GM12864 (cell line): ENCODE measurements around the gene LYRM4.
"Not testable (repeated sequence)": the region's sequence is repeated elsewhere in the genome, so short reads cannot be mapped to it uniquely, and the experiment has no call there.

Source experiments
- DNase-seq: peaks from one replicate; pipeline ENCODE4 v3.0.0-alpha.2; 2011; ENCODE audit warnings: low read depth
- H3K4me3 ChIP-seq: 2 replicates; pipeline ENCODE4 v1.5.1; 2011; ENCODE audit warnings: mild to moderate bottlenecking, low read depth, low read length, control low read depth
- TF ChIP-seq, protein P1 (sequence below): IDR thresholded peaks from 2 replicates; pipeline ENCODE4 v1.5.1; 2011; ENCODE audit warnings: low read depth, mild to moderate bottlenecking, moderate library complexity, low read length, control low read depth, inconsistent platforms; ENCODE audit errors: missing control alignments

The LYRM4 gene

DNA sequence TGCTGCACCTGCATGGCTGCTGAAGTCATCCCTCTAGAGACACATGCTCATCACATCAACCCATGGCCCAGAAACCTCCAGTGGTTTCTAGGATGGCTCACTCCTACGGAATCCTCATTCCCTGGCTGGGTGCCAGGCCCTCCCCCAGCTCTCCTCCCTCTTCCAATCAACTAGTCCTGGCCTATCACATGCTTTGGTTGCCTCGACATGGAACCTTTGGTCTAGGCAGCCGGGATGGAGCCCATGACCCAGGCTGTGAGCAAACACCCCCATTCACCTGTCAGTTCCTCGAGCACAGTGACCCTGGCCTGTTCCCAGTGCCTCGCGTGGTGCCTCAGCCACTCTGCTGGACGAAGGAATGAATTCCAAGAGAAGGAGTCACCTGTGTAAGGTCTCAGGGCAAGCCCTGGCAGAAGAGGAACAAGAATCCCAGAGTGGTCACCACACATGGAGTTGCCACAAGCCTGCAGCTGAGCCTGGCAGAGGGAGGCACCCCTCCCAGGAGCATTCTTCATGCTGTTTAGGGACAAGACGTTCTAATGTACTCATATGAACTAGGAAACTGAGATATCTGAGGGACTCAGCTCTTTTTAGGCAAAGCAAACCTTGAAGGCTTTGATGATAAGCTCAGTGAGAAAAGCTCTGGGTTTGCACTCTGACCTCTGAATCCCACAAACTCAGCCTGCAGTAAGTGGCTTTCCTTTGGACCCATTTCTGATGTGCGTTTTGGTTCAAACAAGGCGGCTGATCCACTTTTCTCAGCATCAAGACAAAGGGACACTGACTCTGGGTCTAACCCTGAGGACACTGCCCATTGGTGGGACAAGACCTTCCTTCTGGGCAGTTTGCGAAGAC, 135.4 kb downstream of the LYRM4 start:
- H3K4me3 ChIP-seq: no peak overlapping the region
- TF ChIP-seq, protein P1, sequence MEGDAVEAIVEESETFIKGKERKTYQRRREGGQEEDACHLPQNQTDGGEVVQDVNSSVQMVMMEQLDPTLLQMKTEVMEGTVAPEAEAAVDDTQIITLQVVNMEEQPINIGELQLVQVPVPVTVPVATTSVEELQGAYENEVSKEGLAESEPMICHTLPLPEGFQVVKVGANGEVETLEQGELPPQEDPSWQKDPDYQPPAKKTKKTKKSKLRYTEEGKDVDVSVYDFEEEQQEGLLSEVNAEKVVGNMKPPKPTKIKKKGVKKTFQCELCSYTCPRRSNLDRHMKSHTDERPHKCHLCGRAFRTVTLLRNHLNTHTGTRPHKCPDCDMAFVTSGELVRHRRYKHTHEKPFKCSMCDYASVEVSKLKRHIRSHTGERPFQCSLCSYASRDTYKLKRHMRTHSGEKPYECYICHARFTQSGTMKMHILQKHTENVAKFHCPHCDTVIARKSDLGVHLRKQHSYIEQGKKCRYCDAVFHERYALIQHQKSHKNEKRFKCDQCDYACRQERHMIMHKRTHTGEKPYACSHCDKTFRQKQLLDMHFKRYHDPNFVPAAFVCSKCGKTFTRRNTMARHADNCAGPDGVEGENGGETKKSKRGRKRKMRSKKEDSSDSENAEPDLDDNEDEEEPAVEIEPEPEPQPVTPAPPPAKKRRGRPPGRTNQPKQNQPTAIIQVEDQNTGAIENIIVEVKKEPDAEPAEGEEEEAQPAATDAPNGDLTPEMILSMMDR: no peak
- no peak for DNase-seq

DNA sequence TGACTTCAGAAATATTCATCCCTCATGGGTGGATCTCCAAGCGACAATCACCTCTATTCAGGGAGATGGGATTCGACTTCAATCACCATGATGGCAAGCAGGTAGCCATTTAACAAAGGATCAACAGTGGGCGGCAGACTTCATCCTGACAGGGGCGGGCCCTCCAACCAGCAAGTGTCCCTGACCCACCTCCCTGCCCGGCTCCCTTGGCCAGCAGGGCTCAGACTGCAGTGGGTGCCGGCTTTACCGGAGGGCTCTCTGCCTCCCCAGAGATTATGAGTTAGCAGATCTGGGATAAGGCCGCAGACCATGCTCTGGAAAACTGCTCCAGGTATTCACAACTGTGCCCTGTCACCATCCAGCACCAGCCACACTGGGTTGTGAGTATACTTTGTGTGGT, 136.2 kb downstream of the LYRM4 start:
- H3K4me3 ChIP-seq: no peak overlapping the region
- DNase-seq: no peak
- TF ChIP-seq, protein P1: no peak

DNA sequence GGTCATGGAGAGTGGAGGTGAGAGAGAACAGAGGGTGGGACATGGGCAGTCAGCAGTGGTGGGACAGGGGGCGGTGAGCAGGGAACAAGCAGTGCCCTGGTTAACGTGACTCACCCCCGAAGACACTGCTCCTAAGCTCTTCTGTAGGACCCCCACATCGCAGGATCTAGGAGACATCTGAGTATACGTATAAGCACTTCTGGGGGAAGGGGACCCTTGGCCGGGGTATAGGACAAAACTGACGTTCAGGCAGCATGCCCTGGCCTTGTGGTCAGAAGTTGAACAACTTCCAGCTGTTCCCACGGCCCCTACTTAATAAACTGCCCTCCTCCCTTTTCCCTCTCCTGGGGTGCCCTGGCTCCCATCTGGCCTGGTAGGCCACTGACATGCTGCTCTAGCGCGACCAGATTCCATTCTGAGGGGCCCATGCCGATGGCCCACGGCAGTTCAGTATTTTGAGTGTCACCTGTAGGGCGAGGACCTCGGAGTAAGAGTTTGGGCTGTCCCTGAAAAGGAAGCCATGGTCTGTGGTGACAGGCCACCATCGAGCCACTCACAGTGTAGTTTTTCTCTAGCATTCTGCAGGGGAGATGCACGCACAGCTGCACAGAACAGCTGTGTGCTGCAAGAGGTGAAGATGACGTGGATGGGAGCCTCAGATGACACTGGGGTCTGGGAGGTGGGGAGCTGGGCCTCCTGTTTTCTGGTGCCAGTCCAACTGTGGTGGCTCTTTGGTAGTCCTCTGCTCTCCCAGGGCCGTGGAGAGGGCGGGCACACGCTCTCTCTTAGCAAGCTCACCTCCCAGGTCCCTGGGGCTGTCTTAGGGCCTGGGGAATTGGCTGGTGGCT, 137.2 kb downstream of the LYRM4 start:
- TF ChIP-seq, protein P1: no peak
- DNase-seq: no peak
- H3K4me3 ChIP-seq: no peak overlapping the region

DNA sequence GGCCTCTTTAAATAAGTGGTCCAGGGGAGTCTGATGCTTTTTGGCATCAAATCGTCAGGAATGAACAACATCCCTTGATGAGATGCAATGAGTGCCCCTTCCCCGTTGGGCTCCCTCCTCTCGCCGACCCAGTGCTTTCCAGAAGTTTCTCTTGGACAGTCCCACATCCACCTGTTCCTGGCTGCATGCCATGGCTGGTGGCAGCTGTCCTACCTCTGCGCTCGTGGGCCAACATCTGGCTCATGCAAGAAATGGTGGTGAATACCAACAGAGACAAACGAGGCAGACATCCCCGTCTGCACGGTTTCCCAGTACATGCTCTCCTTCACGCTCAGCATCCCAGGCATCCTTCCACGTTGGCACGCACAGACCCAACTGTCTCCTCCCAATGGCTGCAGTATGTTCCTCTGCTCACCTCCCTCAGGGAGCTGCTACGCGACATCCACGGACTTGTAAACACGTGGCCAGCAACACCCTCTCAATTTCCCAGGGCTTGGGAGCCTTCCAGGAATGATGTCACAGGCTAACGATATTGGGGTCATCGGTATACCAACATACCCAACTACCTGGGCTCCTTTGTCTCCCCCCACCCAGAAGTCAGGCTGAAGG, 138.1 kb downstream of the LYRM4 start:
- no peak for DNase-seq
- H3K4me3 ChIP-seq: no peak overlapping the region

DNA sequence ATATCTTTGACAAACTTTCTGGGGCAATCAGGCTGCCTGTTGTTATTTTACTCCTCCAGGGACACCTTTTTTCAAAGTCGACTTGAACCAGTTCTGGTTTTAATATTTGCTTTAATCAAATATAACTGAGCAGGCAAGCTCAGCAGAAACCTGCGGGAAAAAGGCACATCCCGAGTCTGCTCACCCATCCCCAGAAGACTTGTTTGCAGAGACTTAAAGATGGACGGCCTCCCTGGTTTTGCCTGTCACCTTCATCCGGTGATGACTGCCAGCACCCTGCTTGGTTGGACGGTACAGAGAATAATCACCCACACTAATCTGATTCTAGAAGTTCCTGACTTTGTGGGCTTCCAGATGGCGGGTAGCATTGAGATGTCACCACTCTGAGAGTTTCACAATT, 138.8 kb downstream of the LYRM4 start:
- TF ChIP-seq, protein P1: no peak
- DNase-seq: no peak
- H3K4me3 ChIP-seq: no peak overlapping the region

More for the DNA sequence above, 138.1 kb downstream of the LYRM4 start:
- TF ChIP-seq, protein P1: no peak

DNA sequence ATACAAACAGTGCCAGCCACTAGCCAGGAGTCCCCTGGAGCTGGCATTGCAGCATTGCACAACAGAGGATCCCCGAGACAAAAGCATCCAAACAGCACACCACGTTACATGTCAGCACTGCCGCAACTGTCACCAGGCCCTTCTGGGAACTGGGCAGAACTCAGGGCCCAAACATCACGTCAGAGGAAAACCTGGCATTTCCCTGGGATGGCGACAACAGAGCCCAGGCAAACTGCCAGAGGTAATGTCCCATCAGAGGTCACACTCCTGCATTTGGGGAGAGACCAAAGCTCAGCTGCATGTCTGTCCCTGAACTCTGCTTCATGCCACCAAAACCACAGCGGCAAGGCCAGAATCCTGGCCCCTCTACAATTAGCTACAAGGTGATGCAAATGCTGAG, 139.3 kb downstream of the LYRM4 start:
- DNase-seq: no peak
- TF ChIP-seq, protein P1: no peak
- H3K4me3 ChIP-seq: no peak overlapping the region

DNA sequence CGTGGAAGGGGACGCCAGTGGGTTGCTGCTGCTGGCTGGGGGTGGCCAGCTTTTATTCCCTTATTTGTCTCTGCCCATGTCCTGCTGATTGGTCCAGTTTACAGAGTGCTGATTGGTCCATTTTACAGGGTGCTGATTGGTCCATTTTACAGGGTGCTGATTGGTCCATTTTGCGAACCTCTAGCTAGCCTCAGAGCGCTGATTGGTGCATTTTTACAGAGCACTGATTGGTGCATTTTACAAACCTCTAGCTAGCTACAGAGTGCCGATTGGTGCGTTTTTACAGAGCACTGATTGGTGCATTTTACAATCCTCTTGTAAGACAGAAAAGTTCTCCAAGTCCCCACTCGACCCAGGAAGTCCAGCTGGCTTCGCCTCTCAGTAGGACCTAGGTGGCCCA, 140.2 kb downstream of the LYRM4 start:
- DNase-seq, H3K4me3 ChIP-seq: not testable (repeated sequence)
